Large intestine (tissue), 1 donor: Measurements from ENCODE around the gene DNMT3L. TPM values are rescaled to one million over a fixed set of nuclear protein-coding genes. Genes with fewer than 3 reads are reported as not detected.

Experiments used
- polyA plus RNA-seq: library from polyadenylated mRNA; unstranded; fragments of 120-200 nt; gene quantifications from one replicate; pipeline ENCODE4 v1.2.1, GENCODE V29; 2013

The DNMT3L gene
- polyA plus RNA-seq, 1 donor, result not detected

Other genes with a start within 250 kb of the DNMT3L start
- gene TRAPPC10, start 249.6 kb downstream of the DNMT3L start, polyA plus RNA-seq, result 36.6 TPM
- gene PWP2, start 154.5 kb downstream of the DNMT3L start, polyA plus RNA-seq, result 9.3 TPM
- 48.3 TPM for gene GATD3, start 128.2 kb downstream of the DNMT3L start, polyA plus RNA-seq
- gene ICOSLG, start 21.0 kb downstream of the DNMT3L start, polyA plus RNA-seq, result 3.0 TPM
- gene AIRE, start 24.0 kb upstream of the DNMT3L start, polyA plus RNA-seq, result 14.3 TPM
- gene PFKL, start 38.2 kb upstream of the DNMT3L start, polyA plus RNA-seq, result 160 TPM
- gene CFAP410, start 77.5 kb upstream of the DNMT3L start, polyA plus RNA-seq, result 33.0 TPM
- 2.2 TPM for gene TRPM2, start 91.7 kb upstream of the DNMT3L start, polyA plus RNA-seq
- gene LRRC3, start 193.6 kb upstream of the DNMT3L start, polyA plus RNA-seq, result 18.8 TPM